ENCODE measurements around the gene CACNA1G. TPM values are rescaled to one million over a fixed set of nuclear protein-coding genes. Genes with fewer than 3 reads are reported as not detected.

Gene CACNA1G
- not detected for polyA plus RNA-seq

GRCh38 chr17:50560185-50560824 is at the start of gene CACNA1G:
Gene CACNA1G, plus strand, starts transcription at chr17:50560715. Its CDS starts 745 bp downstream, at chr17:50561460.
- Mint-ChIP-seq H3K36me3 (no peaks in the 10 kb centered on the region), H3K27ac (no peak within 1 kb of the TSS), H3K27me3 (ENCODE audit: low read depth in 3 of 3) (peaks cover 14 to 23% (median 19%) of the 10 kb centered on the region in 3 donors), H3K4me3 (peak within 1 kb of the TSS; percentile 76 to 84 (median 79)), H3K4me1 (peaks cover 16 to 19% of the 10 kb centered on the region in 2 donors), H3K9me3 (no peaks in the 10 kb centered on the region)
- peak; percentile 83 to 84 (median 84) for DNase-seq

DNA sequence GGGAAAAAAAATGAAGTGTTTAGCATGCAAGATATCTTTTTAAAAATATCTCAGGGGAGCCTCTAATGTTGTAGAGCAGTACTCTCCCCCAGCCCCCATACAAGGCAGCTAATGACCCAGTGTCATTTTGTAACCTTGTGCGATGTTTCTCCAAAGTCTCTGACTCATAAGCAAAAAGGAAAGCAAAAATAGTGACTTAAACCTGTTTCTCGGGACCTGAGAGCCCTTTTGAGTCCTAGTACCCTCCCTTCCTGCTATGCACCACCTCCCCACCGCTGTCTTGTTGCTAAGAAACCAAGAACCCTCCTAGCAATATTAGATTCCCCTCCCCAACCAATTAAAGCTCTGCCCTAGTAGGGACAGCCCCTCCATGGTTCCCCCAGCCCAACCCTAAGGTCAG is 49.5 kb upstream of the CACNA1G start:
- no peaks in the 10 kb centered on the region for H3K36me3 Mint-ChIP-seq
- no peaks in the 10 kb centered on the region for H3K9me3 Mint-ChIP-seq
- H3K4me1 Mint-ChIP-seq, result peaks cover 19 to 21% of the 10 kb centered on the region in 2 donors
- DNase-seq, result no peak
- no peak overlapping the region for H3K4me3 Mint-ChIP-seq
- no peak overlapping the region for H3K27ac Mint-ChIP-seq
- H3K27me3 Mint-ChIP-seq (ENCODE audit: low read depth in 3 of 3), result peaks cover 2 to 3% (median 2%) of the 10 kb centered on the region in 3 donors

GRCh38 chr17:50513495-50513894 is 47.0 kb upstream of the CACNA1G start:
- Mint-ChIP-seq H3K27ac (no peak overlapping the region), H3K27me3 (ENCODE audit: low read depth in 3 of 3) (peaks cover 2 to 4% (median 3%) of the 10 kb centered on the region in 3 donors), H3K36me3 (no peaks in the 10 kb centered on the region), H3K9me3 (no peaks in the 10 kb centered on the region), H3K4me1 (peaks cover 13% of the 10 kb centered on the region in 2 donors), H3K4me3 (no peak overlapping the region)
- no peak for DNase-seq

GRCh38 chr17:50514388-50514787 is 46.1 kb upstream of the CACNA1G start:
- H3K27ac Mint-ChIP-seq, result no peak overlapping the region
- no peak for DNase-seq
- no peaks in the 10 kb centered on the region for H3K9me3 Mint-ChIP-seq
- H3K4me3 Mint-ChIP-seq, result no peak overlapping the region
- peaks cover 2 to 4% (median 3%) of the 10 kb centered on the region in 3 donors for H3K27me3 Mint-ChIP-seq (ENCODE audit: low read depth in 3 of 3)
- peaks cover 4 to 5% of the 10 kb centered on the region in 2 donors for H3K4me1 Mint-ChIP-seq
- H3K36me3 Mint-ChIP-seq, result no peaks in the 10 kb centered on the region

DNA sequence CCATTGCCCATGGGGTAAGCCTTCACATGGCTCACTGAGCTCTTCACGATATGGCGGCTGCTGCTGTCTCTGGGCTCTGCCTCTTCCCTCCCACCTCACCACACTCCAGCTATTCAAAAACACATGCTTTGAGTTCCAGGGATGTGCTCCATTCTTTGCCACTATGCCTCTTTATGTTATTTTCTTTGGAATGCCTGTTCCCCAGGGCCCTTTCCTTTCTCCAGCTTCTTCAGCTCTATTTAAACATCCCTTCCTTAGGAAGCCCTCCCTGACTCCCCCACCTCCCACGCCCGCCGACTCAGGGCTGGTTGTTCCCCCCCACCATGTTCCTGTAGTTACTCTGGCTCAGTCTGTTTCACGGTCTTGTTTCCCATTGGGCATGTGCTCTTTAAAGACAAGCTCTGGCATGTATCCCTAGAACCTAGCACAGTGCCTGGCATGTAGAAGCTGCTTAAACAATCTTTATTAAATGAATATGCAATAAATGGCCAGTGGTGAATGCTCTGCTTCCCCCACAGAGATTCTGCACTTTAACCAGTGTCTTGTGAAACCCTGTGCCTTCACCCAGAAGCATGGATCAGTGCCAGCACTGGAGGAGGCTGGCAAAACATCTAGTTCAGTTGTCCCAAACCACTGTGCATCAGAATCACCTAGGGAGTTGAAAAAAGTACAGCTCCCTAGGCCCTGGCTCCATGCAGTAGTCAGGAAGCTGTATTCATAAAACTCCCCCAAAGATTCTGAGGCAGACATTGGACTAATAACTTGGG is 45.4 kb upstream of the CACNA1G start:
- peaks cover 2 to 3% (median 3%) of the 10 kb centered on the region in 3 donors for H3K27me3 Mint-ChIP-seq (ENCODE audit: low read depth in 3 of 3)
- no peak for DNase-seq
- H3K4me1 Mint-ChIP-seq, result no peaks in the 10 kb centered on the region
- no peaks in the 10 kb centered on the region for H3K36me3 Mint-ChIP-seq
- no peak overlapping the region for H3K27ac Mint-ChIP-seq
- no peaks in the 10 kb centered on the region for H3K9me3 Mint-ChIP-seq
- H3K4me3 Mint-ChIP-seq, result no peak overlapping the region

GRCh38 chr17:50517011-50517410 is 43.5 kb upstream of the CACNA1G start:
- no peaks in the 10 kb centered on the region for H3K36me3 Mint-ChIP-seq
- no peak overlapping the region for H3K4me3 Mint-ChIP-seq
- DNase-seq, result no peak
- no peaks in the 10 kb centered on the region for H3K9me3 Mint-ChIP-seq
- H3K27me3 Mint-ChIP-seq (ENCODE audit: low read depth in 3 of 3), result peaks cover 2 to 3% (median 3%) of the 10 kb centered on the region in 3 donors
- no peaks in the 10 kb centered on the region for H3K4me1 Mint-ChIP-seq
- no peak overlapping the region for H3K27ac Mint-ChIP-seq

DNA sequence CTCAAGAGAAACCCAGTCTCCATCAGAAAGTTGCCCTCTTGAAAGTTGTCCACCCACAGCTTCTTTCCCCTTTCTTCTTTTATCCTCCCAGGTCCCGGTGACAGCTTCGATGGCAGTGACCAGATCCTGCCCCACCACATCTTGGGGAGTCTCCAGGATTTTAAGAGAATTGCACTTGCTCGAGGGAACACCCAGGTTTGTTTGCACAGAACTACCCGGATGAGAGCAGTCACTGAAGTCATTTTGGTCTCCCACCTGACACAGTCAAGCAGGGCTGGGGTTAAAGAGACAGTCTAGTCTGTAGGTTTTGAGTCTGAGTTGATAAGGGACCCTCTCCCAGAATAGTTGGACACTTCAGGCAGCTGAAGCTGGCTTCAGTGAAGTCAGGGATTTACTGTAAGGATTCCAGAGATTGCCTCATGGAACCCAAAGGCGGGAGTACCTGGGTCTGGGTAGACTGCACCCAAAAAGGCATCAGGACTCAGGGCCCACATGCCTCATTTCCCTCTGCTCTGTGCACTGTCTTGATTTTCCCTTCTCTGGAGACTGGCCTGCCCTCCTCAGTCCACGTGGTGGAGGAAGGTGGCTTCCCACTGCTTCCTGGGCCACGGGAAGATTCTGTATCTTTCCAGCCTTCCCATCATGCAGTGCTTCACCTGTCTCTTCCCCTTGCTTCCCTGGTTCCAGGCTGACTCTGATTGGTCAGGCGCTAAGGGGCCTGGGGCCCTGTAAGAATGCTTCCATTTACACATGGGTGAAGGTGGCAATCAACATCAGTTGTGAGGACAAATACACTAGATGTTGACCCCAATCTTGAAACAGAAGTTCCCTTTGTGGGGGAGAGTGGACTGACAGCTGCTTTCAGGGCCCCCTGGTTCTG is 42.8 kb upstream of the CACNA1G start:
- H3K36me3 Mint-ChIP-seq, result no peaks in the 10 kb centered on the region
- no peaks in the 10 kb centered on the region for H3K4me1 Mint-ChIP-seq
- peaks cover 2 to 3% (median 3%) of the 10 kb centered on the region in 3 donors for H3K27me3 Mint-ChIP-seq (ENCODE audit: low read depth in 3 of 3)
- DNase-seq, result no peak
- H3K27ac Mint-ChIP-seq, result no peak overlapping the region
- H3K9me3 Mint-ChIP-seq, result no peaks in the 10 kb centered on the region
- no peak overlapping the region for H3K4me3 Mint-ChIP-seq

- Mint-ChIP-seq H3K4me1 (no peaks in the 10 kb centered on the region), H3K9me3 (no peaks in the 10 kb centered on the region), H3K27me3 (ENCODE audit: low read depth in 3 of 3) (peaks cover 2 to 3% (median 3%) of the 10 kb centered on the region in 3 donors), H3K4me3 (no peak overlapping the region), H3K27ac (no peak overlapping the region), H3K36me3 (no peaks in the 10 kb centered on the region)
- DNase-seq, result no peak
These were observed 42.0 kb upstream of the CACNA1G start for GRCh38 chr17:50518384-50519023.

GRCh38 chr17:50519141-50519834 is 41.2 kb upstream of the CACNA1G start:
- Mint-ChIP-seq H3K27ac (no peak overlapping the region), H3K27me3 (ENCODE audit: low read depth in 3 of 3) (peaks cover 2 to 3% (median 3%) of the 10 kb centered on the region in 3 donors), H3K9me3 (no peaks in the 10 kb centered on the region), H3K36me3 (no peaks in the 10 kb centered on the region), H3K4me1 (no peaks in the 10 kb centered on the region), H3K4me3 (no peak overlapping the region)
- no peak for DNase-seq

DNA sequence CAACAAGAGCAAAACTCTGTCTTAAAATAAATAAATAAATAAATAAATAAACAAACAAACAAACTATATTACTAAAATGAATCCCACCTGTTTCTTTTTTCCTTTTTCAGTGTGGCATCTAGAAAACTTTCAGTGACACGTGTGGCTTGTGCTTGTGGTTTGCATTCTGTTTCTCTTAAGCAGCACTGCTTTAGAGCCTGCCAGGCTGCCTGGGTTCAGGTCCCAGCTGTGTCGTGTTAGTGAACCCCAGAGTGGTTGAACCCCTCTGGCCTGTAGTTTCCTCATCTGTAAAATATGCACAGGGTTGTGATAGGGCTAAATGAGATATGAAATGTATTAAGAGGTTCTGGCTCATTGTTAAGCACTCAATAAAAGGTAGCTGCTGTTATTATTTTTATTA is 40.0 kb upstream of the CACNA1G start:
- DNase-seq, result no peak
- peaks cover 0 to 3% (median 2%) of the 10 kb centered on the region in 3 donors for H3K27me3 Mint-ChIP-seq (ENCODE audit: low read depth in 3 of 3)
- no peaks in the 10 kb centered on the region for H3K9me3 Mint-ChIP-seq
- no peak overlapping the region for H3K27ac Mint-ChIP-seq
- no peaks in the 10 kb centered on the region for H3K4me1 Mint-ChIP-seq
- H3K36me3 Mint-ChIP-seq, result no peaks in the 10 kb centered on the region
- no peak overlapping the region for H3K4me3 Mint-ChIP-seq

DNA sequence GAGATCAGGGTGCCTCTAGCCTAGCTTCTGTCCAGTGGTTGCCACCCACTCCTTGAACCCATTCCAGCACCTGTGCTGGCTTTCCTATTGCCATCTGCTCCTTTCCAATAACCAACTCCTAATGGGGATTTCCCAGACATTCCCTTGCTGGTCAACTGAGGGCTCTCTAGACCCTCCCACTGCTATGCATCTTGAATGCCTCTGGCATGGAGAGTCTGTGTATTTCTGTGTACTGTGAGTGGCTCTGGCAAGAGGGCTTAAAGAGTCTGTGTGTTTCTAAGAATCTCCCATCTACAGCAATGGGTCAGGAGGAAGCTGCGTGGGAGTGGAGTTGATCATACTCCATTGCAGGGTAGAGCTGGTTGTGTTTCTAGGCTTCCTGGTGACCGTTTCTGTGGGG is 39.0 kb upstream of the CACNA1G start:
- Mint-ChIP-seq H3K4me3 (no peak overlapping the region), H3K36me3 (no peaks in the 10 kb centered on the region)

GRCh38 chr17:50522766-50523165 is 37.7 kb upstream of the CACNA1G start:
- H3K9me3 Mint-ChIP-seq, result no peaks in the 10 kb centered on the region
- H3K4me3 Mint-ChIP-seq, result no peak overlapping the region
- no peak for DNase-seq
- H3K36me3 Mint-ChIP-seq, result no peaks in the 10 kb centered on the region
- H3K27me3 Mint-ChIP-seq (ENCODE audit: low read depth in 3 of 3), result peaks cover 0 to 4% (median 2%) of the 10 kb centered on the region in 3 donors
- H3K27ac Mint-ChIP-seq, result no peak overlapping the region
- H3K4me1 Mint-ChIP-seq, result no peaks in the 10 kb centered on the region

More for the DNA sequence above, 39.0 kb upstream of the CACNA1G start:
- Mint-ChIP-seq H3K27ac (no peak overlapping the region), H3K27me3 (ENCODE audit: low read depth in 3 of 3) (peaks cover 0 to 4% (median 2%) of the 10 kb centered on the region in 3 donors), H3K9me3 (no peaks in the 10 kb centered on the region), H3K4me1 (no peaks in the 10 kb centered on the region)
- DNase-seq, result no peak

DNA sequence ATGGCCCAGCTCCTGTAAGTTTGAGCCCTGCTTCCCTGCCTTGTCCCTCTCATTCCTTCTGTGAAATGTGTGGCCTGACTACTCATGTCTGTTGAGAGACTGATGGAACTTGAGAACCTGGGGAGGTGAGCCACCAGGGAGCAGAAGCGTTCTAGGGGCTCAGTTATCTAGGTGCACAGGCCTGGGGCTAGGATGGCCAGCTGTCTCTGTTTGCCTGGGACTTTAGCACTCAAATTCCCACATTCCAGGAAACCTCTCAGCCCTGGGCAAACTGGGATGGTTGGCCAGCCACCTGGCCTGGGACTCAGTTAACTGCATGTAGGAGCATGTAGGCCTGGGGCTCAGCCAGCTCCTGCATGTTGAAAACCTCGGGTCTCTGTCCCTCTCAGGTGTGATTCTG is 37.3 kb upstream of the CACNA1G start:
- Mint-ChIP-seq H3K9me3 (no peaks in the 10 kb centered on the region), H3K27ac (no peak overlapping the region), H3K4me1 (no peaks in the 10 kb centered on the region), H3K4me3 (no peak overlapping the region), H3K36me3 (no peaks in the 10 kb centered on the region), H3K27me3 (ENCODE audit: low read depth in 3 of 3) (peaks cover 0 to 2% (median 2%) of the 10 kb centered on the region in 3 donors)
- no peak for DNase-seq

Measured in immature natural killer cell (primary cell).